ENCODE measurements around the gene RGS6.

Gene RGS6

GRCh38 chr14:72553161-72553560 is 620.9 kb downstream of the RGS6 start:
- in situ Hi-C loops (cut with MboI; ENCODE audit: low pct_unique_long_range_greater_than_20kb, low sequenced_read_pairs, unreplicated experiment) = no loop called here
- DNase-seq (ENCODE audit: low spot score) = no peak
- TF ChIP-seq CTCF (IDR thresholded peaks at IDR 0.05; ENCODE audit: extremely low read depth, insufficient read depth, missing control alignments) = no peak

GRCh38 chr14:72553656-72554055 is 621.4 kb downstream of the RGS6 start:
- TF ChIP-seq CTCF (IDR thresholded peaks at IDR 0.05; ENCODE audit: extremely low read depth, insufficient read depth, missing control alignments) = no peak
- no peak for DNase-seq (ENCODE audit: low spot score)
- in situ Hi-C loops (cut with MboI; ENCODE audit: low pct_unique_long_range_greater_than_20kb, low sequenced_read_pairs, unreplicated experiment) = no loop called here

DNA sequence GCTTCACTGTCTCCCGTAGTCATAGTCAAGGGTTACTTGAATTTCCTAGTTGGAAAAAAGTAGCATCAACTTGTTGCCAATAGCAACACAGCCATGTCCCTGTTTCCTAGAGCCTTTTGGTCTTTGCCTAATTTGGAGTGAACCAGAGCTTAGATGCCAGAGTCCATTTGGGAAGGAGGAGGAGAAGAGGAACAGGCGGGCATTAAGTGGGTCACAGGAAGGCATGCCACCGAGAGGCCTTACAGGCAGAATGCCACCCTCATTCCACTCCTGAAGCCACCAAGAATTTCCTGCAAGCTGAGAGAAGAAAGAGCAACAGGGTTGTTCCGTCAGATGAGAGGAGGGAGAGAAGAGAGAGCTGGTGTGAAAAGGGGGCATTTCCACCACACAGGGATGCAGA is 622.2 kb downstream of the RGS6 start:
- in situ Hi-C loops (cut with MboI; ENCODE audit: low pct_unique_long_range_greater_than_20kb, low sequenced_read_pairs, unreplicated experiment) = no loop called here
- no peak for TF ChIP-seq CTCF (IDR thresholded peaks at IDR 0.05; ENCODE audit: extremely low read depth, insufficient read depth, missing control alignments)

GRCh38 chr14:72554994-72555608 is 622.9 kb downstream of the RGS6 start:
- no peak for TF ChIP-seq CTCF (IDR thresholded peaks at IDR 0.05; ENCODE audit: extremely low read depth, insufficient read depth, missing control alignments)
- no peak for DNase-seq (ENCODE audit: low spot score)
- in situ Hi-C loops (cut with MboI; ENCODE audit: low pct_unique_long_range_greater_than_20kb, low sequenced_read_pairs, unreplicated experiment) = no loop called here

More for the DNA sequence above, 622.2 kb downstream of the RGS6 start:
- no peak for DNase-seq (ENCODE audit: low spot score)

DNA sequence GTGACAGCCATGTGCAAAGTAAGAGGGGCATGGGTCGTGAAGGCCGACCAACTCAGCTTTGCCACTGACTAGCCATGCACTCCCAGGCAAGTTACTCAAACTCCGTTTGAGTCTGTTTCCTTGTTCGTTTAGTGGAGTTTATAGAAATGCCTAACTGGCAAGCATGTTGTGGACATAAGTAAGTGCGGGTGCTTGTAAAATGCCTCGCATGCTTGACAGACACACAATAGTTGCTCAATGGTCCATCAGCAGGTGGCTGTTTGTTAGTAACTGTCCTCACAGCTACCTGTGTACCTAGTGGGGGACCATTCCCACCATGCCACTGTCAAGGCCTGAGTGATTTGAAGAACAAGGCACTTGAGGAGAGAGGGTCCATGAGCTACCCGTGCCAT is 623.4 kb downstream of the RGS6 start:
- no peak for TF ChIP-seq CTCF (IDR thresholded peaks at IDR 0.05; ENCODE audit: extremely low read depth, insufficient read depth, missing control alignments)
- no peak for DNase-seq (ENCODE audit: low spot score)
- in situ Hi-C loops (cut with MboI; ENCODE audit: low pct_unique_long_range_greater_than_20kb, low sequenced_read_pairs, unreplicated experiment) = no loop called here

DNA sequence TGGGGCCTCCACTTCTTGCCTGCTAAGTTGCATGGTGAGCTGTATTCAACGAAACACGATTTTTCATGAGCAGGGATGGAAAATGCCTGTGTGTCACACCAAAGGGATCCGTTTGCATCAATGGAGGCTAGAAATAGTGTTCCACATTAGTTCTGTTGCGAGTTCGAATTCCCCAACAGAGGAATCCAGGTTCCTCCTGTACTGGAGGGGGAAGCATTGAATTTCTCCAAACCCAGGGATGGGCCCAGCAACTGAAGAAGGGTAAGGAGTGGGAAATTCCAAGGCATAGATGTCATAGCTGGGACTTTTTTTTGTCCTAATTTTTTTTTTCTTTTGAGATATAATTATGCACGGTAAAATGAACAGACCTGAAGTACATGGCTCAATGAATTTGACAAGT is 625.4 kb downstream of the RGS6 start:
- DNase-seq (ENCODE audit: low spot score) = no peak
- in situ Hi-C loops (cut with MboI; ENCODE audit: low pct_unique_long_range_greater_than_20kb, low sequenced_read_pairs, unreplicated experiment) = no loop called here
- TF ChIP-seq CTCF (IDR thresholded peaks at IDR 0.05; ENCODE audit: extremely low read depth, insufficient read depth, missing control alignments) = no peak

DNA sequence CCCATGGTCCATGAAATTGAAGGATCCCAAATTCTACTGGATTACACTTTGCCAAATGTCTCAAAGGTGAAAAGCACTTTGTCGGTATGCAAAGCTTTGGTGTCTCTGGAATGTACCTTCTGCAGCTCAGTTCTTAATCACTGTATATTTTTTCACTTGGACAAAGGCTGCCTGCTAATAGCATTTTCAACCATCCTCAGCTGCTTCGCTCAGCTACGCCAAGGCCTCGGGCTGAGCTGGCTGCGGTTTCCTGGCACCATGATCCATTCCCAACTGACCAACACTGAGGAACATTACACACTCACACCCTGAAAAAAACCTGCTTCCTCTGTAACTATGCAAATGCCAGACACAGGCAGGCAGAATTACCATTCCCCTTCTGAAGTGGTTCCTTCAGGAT is 626.5 kb downstream of the RGS6 start:
- in situ Hi-C loops (cut with MboI; ENCODE audit: low pct_unique_long_range_greater_than_20kb, low sequenced_read_pairs, unreplicated experiment) = no loop called here
- no peak for TF ChIP-seq CTCF (IDR thresholded peaks at IDR 0.05; ENCODE audit: extremely low read depth, insufficient read depth, missing control alignments)
- no peak for DNase-seq (ENCODE audit: low spot score)

Measured in GM13977 (cell line).